Bronchial epithelial cell (primary cell): ENCODE data around the gene KRT74. TPM values are rescaled to one million over a fixed set of nuclear protein-coding genes. Genes with fewer than 3 reads are reported as not detected.

Experiments used
- DNase-seq: peaks from one replicate; pipeline ENCODE4 v3.0.0-alpha.2; 2010; ENCODE audit warnings: low read depth
- FAIRE-seq: peaks from 2 replicates; lab custom pipeline; 2011; peaks lifted over from hg19 to GRCh38; lab: Jason Lieb, UNC
- H3K27me3 ChIP-seq: 2 replicates; pipeline ENCODE4 v1.5.1; 2011; ENCODE audit warnings: low read length; ENCODE audit not compliant: control insufficient read depth, insufficient read depth
- H3K36me3 ChIP-seq: 2 replicates; pipeline ENCODE4 v1.5.1; 2011; ENCODE audit warnings: low read length; ENCODE audit not compliant: control insufficient read depth, insufficient read depth
- H3K4me3 ChIP-seq: 2 replicates; pipeline ENCODE4 v1.5.1; 2011; ENCODE audit warnings: mild to moderate bottlenecking, low read depth, low read length, control low read depth
- CTCF ChIP-seq: IDR thresholded peaks from 2 replicates; pipeline ENCODE4 v1.5.1; 2011; ENCODE audit warnings: mild to moderate bottlenecking, moderate library complexity, low read length, control low read depth, inconsistent platforms; ENCODE audit not compliant: insufficient read depth, severe bottlenecking
- total RNA-seq: library from RNA; depleted of rRNA; stranded (reverse); fragments of >200 nt; gene quantifications from 2 replicates; pipeline ENCODE4 v1.2.1, GENCODE V29; 2014

The KRT74 gene
- total RNA-seq, 1 donor from 2014 or later: not detected

GRCh38 chr12:52559979-52560378 is 13.7 kb downstream of the KRT74 start:
- no peak for TF ChIP-seq CTCF
- H3K36me3 ChIP-seq: no peaks in the 10 kb centered on the region
- DNase-seq (no peak), FAIRE-seq (no peak)
- no peak overlapping the region for H3K4me3 ChIP-seq
- H3K27me3 ChIP-seq: peaks cover 3% of the 10 kb centered on the region

GRCh38 chr12:52558781-52559445 is 14.7 kb downstream of the KRT74 start:
- H3K27me3 ChIP-seq: no peaks in the 10 kb centered on the region
- no peak overlapping the region for H3K4me3 ChIP-seq
- TF ChIP-seq CTCF: no peak
- no peak for FAIRE-seq
- no peak for DNase-seq
- no peaks in the 10 kb centered on the region for H3K36me3 ChIP-seq

- H3K27me3 ChIP-seq: no peaks in the 10 kb centered on the region
- TF ChIP-seq CTCF: no peak
- FAIRE-seq (no peak), DNase-seq (no peak)
- H3K4me3 ChIP-seq: no peak overlapping the region
- no peaks in the 10 kb centered on the region for H3K36me3 ChIP-seq
Measured at GRCh38 chr12:52557476-52557875, 16.2 kb downstream of the KRT74 start.

- Histone ChIP-seq H3K36me3 (no peaks in the 10 kb centered on the region), H3K4me3 (no peak overlapping the region), H3K27me3 (no peaks in the 10 kb centered on the region)
- no peak for FAIRE-seq
- DNase-seq: no peak
- no peak for TF ChIP-seq CTCF
Measured at GRCh38 chr12:52555577-52555976, 18.1 kb downstream of the KRT74 start.

GRCh38 chr12:52552681-52553195 is 20.9 kb downstream of the KRT74 start, which contains the start of gene KRT71:
KRT71 (minus strand) TSS chr12:52553145; CDS start chr12:52553077, 68 bp downstream.
- no peaks in the 10 kb centered on the region for H3K36me3 ChIP-seq
- no peaks in the 10 kb centered on the region for H3K27me3 ChIP-seq
- no peak within 1 kb of the TSS for H3K4me3 ChIP-seq

More at GRCh38 chr12:52552681-52553195, 20.9 kb downstream of the KRT74 start, which contains the start of gene KRT71:
- TF ChIP-seq CTCF: no peak
- no peak for DNase-seq
- no peak for FAIRE-seq
